H1 (cell line): ENCODE measurements around the gene ADNP2. TPM values are rescaled to one million over a fixed set of nuclear protein-coding genes. Genes with fewer than 3 reads are reported as not detected.

Source experiments
- CTCF ChIA-PET: fragments of 300-600 bp; sonication (Branson Sonifier 250); formaldehyde crosslinking; loops from one replicate; lab custom pipeline; 2021; ENCODE audit not compliant: partially characterized antibody; lab: Charles Lee
- POLR2A ChIA-PET: fragments of 300-600 bp; sonication (Branson Sonifier 250); formaldehyde crosslinking; loops from one replicate; lab custom pipeline; 2021; ENCODE audit warnings: inconsistent platforms; ENCODE audit not compliant: partially characterized antibody; lab: Charles Lee
- DNase-seq, 2 experiments: peaks; one replicate each; pipeline versions ENCODE4 v3.0.0 to v3.0.0-alpha.2; 2010 to 2022; ENCODE audit warnings: low spot score in 2 of 2, low read depth in 1 of 2, mixed read lengths in 1 of 2
- FAIRE-seq: peaks from 2 replicates; lab custom pipeline; 2011; peaks lifted over from hg19 to GRCh38; lab: Jason Lieb, UNC
- H2AFZ ChIP-seq: 2 replicates; pipeline ENCODE4 v1.8.1; 2012; ENCODE audit warnings: low read length, inconsistent platforms
- H2AK5ac ChIP-seq: 2 replicates; pipeline ENCODE4 v1.6.1; 2013; ENCODE audit warnings: low read depth, low read length
- H2BK120ac ChIP-seq: replicated peaks from 2 replicates; pipeline ENCODE3; 2013; ENCODE audit warnings: low read depth, low read length, inconsistent platforms
- H2BK12ac ChIP-seq: 2 replicates; pipeline ENCODE4 v1.6.1; 2013; ENCODE audit warnings: low read depth, low read length
- H2BK15ac ChIP-seq: 2 replicates; pipeline ENCODE4 v1.6.1; 2013; ENCODE audit warnings: low read length
- H2BK20ac ChIP-seq: 2 replicates; pipeline ENCODE4 v1.6.1; 2013; ENCODE audit warnings: low read length
- H2BK5ac ChIP-seq: 2 replicates; pipeline ENCODE4 v1.6.1; 2013; ENCODE audit warnings: low read depth, low read length
- H3K14ac ChIP-seq: 2 replicates; pipeline ENCODE4 v1.6.1; 2013; ENCODE audit warnings: inconsistent platforms; ENCODE audit not compliant: insufficient read length
- H3K18ac ChIP-seq: 2 replicates; pipeline ENCODE4 v1.6.1; 2013; ENCODE audit warnings: low read length; ENCODE audit errors: extremely low read depth
- H3K23ac ChIP-seq: 2 replicates; pipeline ENCODE4 v1.6.1; 2013; ENCODE audit warnings: inconsistent platforms; ENCODE audit not compliant: insufficient read length
- H3K23me2 ChIP-seq: 2 replicates; pipeline ENCODE4 v1.6.1; 2013; ENCODE audit warnings: low read depth, low read length
- H3K27ac ChIP-seq: 2 replicates; pipeline ENCODE4 v1.6.1; 2011; ENCODE audit warnings: low read depth, low read length, inconsistent platforms
- H3K27me3 ChIP-seq, 4 experiments: replicated peaks in 1 of 4; 1 replicate in 1 of 4; 2 replicates in 3 of 4; pipeline versions ENCODE4 v1.6.1 to v1.8.1; 2011 to 2013; ENCODE audit warnings: low read length in 3 of 4, mild to moderate bottlenecking in 3 of 4, inconsistent platforms in 2 of 4, mixed read lengths in 2 of 4, moderate library complexity in 1 of 4; ENCODE audit not compliant: control insufficient read depth in 3 of 4, insufficient read depth in 3 of 4; ENCODE audit errors: extremely low read depth in 1 of 4
- H3K36me3 ChIP-seq, 4 experiments: 2 replicates each; pipeline versions ENCODE4 v1.6.1 to v1.8.1; 2011 to 2013; ENCODE audit warnings: mild to moderate bottlenecking in 4 of 4, low read length in 3 of 4, moderate library complexity in 2 of 4, control low read depth in 1 of 4, inconsistent platforms in 1 of 4; ENCODE audit not compliant: insufficient read depth in 4 of 4, control insufficient read depth in 2 of 4
- H3K4ac ChIP-seq: replicated peaks from 2 replicates; pipeline ENCODE3; 2013; ENCODE audit warnings: low read length, low read depth, mixed read lengths, inconsistent platforms; ENCODE audit not compliant: insufficient read length
- H3K4me1 ChIP-seq, 4 experiments: replicated peaks in 1 of 4; 1 replicate in 1 of 4; 2 replicates in 3 of 4; pipeline versions ENCODE4 v1.6.1 to v1.8.1; 2011 to 2013; ENCODE audit warnings: low read length in 3 of 4, inconsistent platforms in 2 of 4, mixed read lengths in 1 of 4; ENCODE audit not compliant: insufficient read depth in 4 of 4, control insufficient read depth in 3 of 4
- H3K4me2 ChIP-seq, 2 experiments: 2 replicates each; pipeline versions ENCODE4 v1.6.1 to v1.8.1; 2011 to 2013; ENCODE audit warnings: low read depth in 2 of 2, low read length in 2 of 2, control low read depth in 1 of 2, inconsistent platforms in 1 of 2, mild to moderate bottlenecking in 1 of 2; ENCODE audit not compliant: insufficient read depth in 1 of 2
- H3K4me3 ChIP-seq, 4 experiments: fragments of 200-600, 300-600 bp in 1 of 4; sonication (generic), shearing (Covaris generic), sonication (Bioruptor Twin) in 1 of 4; 2 replicates each; pipeline versions ENCODE4 v1.5.1 to v1.8.1; 2011 to 2016; ENCODE audit warnings: low read length in 4 of 4, low read depth in 3 of 4, control low read depth in 2 of 4, inconsistent platforms in 2 of 4, mild to moderate bottlenecking in 2 of 4, mixed read lengths in 1 of 4, moderate library complexity in 1 of 4; ENCODE audit not compliant: insufficient read depth in 2 of 4; ENCODE audit errors: extremely low read depth in 1 of 4
- H3K56ac ChIP-seq: replicated peaks from 2 replicates; pipeline ENCODE3; 2013; ENCODE audit warnings: low read depth, mild to moderate bottlenecking, mixed read lengths, low read length, inconsistent platforms; ENCODE audit not compliant: insufficient read length
- H3K79me1 ChIP-seq: 2 replicates; pipeline ENCODE4 v1.6.1; 2013; ENCODE audit warnings: low read depth, low read length, control low read depth
- H3K79me2 ChIP-seq, 2 experiments: 2 replicates each; pipeline versions ENCODE4 v1.6.1 to v1.8.1; 2012 to 2013; ENCODE audit warnings: low read length in 2 of 2, mild to moderate bottlenecking in 2 of 2, inconsistent platforms in 1 of 2; ENCODE audit not compliant: insufficient read depth in 2 of 2, control insufficient read depth in 1 of 2
- H3K9ac ChIP-seq, 4 experiments: replicated peaks in 1 of 4; 1 replicate in 1 of 4; 2 replicates in 3 of 4; pipeline versions ENCODE4 v1.6.1 to v1.8.1; 2011 to 2013; ENCODE audit warnings: low read depth in 3 of 4, low read length in 3 of 4, control low read depth in 2 of 4, mild to moderate bottlenecking in 2 of 4, moderate library complexity in 2 of 4, inconsistent platforms in 1 of 4; ENCODE audit errors: extremely low read depth in 1 of 4
- H3K9me3 ChIP-seq, 2 experiments: 2 replicates each; pipeline versions ENCODE4 v1.6.1 to v1.8.1; 2012 to 2013; ENCODE audit warnings: mild to moderate bottlenecking in 2 of 2, moderate library complexity in 2 of 2, control low read depth in 1 of 2, inconsistent platforms in 1 of 2, low read depth in 1 of 2, low read length in 1 of 2, mixed read lengths in 1 of 2; ENCODE audit not compliant: insufficient read depth in 2 of 2
- H4K20me1 ChIP-seq, 2 experiments: replicated peaks in 1 of 2; 2 replicates each; pipeline versions ENCODE3 to v1.8.1; 2011 to 2013; ENCODE audit warnings: inconsistent platforms in 2 of 2, low read length in 2 of 2, mild to moderate bottlenecking in 1 of 2; ENCODE audit not compliant: insufficient read depth in 2 of 2, control insufficient read depth in 1 of 2
- H4K5ac ChIP-seq: 2 replicates; pipeline ENCODE4 v1.6.1; 2013; ENCODE audit warnings: low read length, low read depth, mixed read lengths, inconsistent platforms; ENCODE audit not compliant: insufficient read length
- H4K8ac ChIP-seq: 2 replicates; pipeline ENCODE4 v1.8.0; 2013; ENCODE audit warnings: mild to moderate bottlenecking, moderate library complexity, low read length, inconsistent platforms; ENCODE audit not compliant: insufficient read depth; ENCODE audit errors: extremely low read depth
- H4K91ac ChIP-seq: replicated peaks from 2 replicates; pipeline ENCODE3; 2013; ENCODE audit warnings: low read length, mixed read lengths, inconsistent platforms; ENCODE audit not compliant: insufficient read length
- GTF2F1 ChIP-seq: IDR thresholded peaks from 2 replicates; pipeline ENCODE4 v1.6.1; 2012; ENCODE audit warnings: low read depth, low read length, improper control_type of control experiment, borderline replicate concordance
- HDAC6 ChIP-seq: IDR thresholded peaks from one replicate; pipeline ENCODE4 v1.7.1; 2012; ENCODE audit warnings: low read depth, mild to moderate bottlenecking, inconsistent platforms, low read length, moderate library complexity
- PHF8 ChIP-seq: fragments of 200-600 bp; sonication (generic); conservative IDR thresholded peaks from 2 replicates; pipeline ENCODE4 v1.7.1; 2012; ENCODE audit warnings: low read depth, mild to moderate bottlenecking, inconsistent platforms, low read length, moderate library complexity
- POLR2AphosphoS5 ChIP-seq: IDR thresholded peaks from 2 replicates; pipeline ENCODE4 v1.6.1; 2011; ENCODE audit warnings: low read depth, low read length
- RNF2 ChIP-seq: fragments of 200-900, 300-1000 bp; sonication (generic); IDR thresholded peaks from 2 replicates; pipeline ENCODE4 v1.7.1; 2016; ENCODE audit warnings: borderline replicate concordance, low read depth, mild to moderate bottlenecking, antibody characterized with exemption, low read length; ENCODE audit not compliant: poor library complexity, severe bottlenecking; ENCODE audit errors: missing control alignments
- SP1 ChIP-seq: IDR thresholded peaks from 2 replicates; pipeline ENCODE4 v1.6.1; 2011; ENCODE audit warnings: low read depth, low read length
- USF2 ChIP-seq: IDR thresholded peaks from 2 replicates; pipeline ENCODE4 v1.6.1; 2011; ENCODE audit warnings: low read length, improper control_type of control experiment
- YY1 ChIP-seq: IDR thresholded peaks from 2 replicates; pipeline ENCODE4 v1.6.1; 2011; ENCODE audit warnings: low read depth, mild to moderate bottlenecking, low read length
- WGBS, 2 experiments: shearing (Covaris generic) in 1 of 2; methylation state at CpG; one replicate each; pipeline versions ENCODE4 v1.1.6 to v1.1.7; 2013 to 2015; ENCODE audit warnings: low lambda C conversion rate in 2 of 2, mixed read lengths in 2 of 2, inconsistent platforms in 1 of 2, low coverage in 1 of 2, missing lambda C conversion rate in 1 of 2; ENCODE audit not compliant: insufficient replicate concordance in 2 of 2, insufficient coverage in 1 of 2, insufficient read length in 1 of 2; ENCODE audit errors: extremely low coverage in 1 of 2, missing lambda C conversion rate in 1 of 2; 5-methylcytosine and 5-hydroxymethylcytosine counted together
- polyA plus RNA-seq, 7 experiments: library from polyadenylated mRNA; depleted of rRNA in 3 of 7; stranded (reverse) in 5 of 7; unstranded in 2 of 7; fragments of >200 nt in 5 of 7; fragments of 200-250 nt in 2 of 7; gene quantifications; 1 replicate in 5 of 7; 2 replicates in 1 of 7; 4 replicates in 1 of 7; pipeline versions ENCODE4 v1.2.1 to v1.2.3, GENCODE V29; 2011 to 2013; ENCODE audit warnings: missing spikeins in 2 of 7, mixed read lengths in 2 of 7
- total RNA-seq: library from RNA; stranded (reverse); fragmentation: NEBNext Ultra II Directional; extraction: Animal tissue kit (Norgen Biotek cat#: 25700); gene quantifications from 2 replicates; pipeline ENCODE4 v1.2.1, GENCODE V29; 2021

ADNP2 gene
- total and polyA plus RNA-seq, 2 of the 8 experiments (the other 6 are each of a cell fraction or from before 2014, with no cell fraction given): 25.1 to 61.6 TPM

DNA sequence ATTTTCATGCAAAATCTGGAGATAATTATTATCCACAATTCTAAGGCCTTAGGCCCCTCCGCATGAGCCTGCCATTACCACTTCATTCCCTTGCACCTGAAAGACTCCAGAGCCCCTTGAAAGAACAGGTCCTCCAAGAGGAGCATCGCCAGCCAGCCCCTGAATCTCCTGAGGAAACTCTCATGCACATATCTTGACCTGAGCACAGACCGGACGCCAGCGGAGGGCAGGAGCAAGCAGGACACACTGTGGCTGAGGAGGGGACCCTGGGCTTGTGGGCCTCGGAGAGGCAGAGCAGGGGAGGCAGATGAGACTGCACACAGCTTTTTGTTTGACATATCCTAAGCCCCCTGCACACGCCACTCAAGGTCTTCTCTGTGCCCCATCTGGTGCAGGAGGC, 13.6 kb upstream of the ADNP2 start:
- Histone ChIP-seq H3K56ac (no peak overlapping the region), H3K36me3 (no peaks in the 10 kb centered on the region), H3K27me3 (no peaks in the 10 kb centered on the region; a peak in 1 of 7 replicates), H3K18ac (no peak overlapping the region), H2BK120ac (no peak overlapping the region), H3K4ac (no peak overlapping the region), H3K4me1 (no peaks in the 10 kb centered on the region), H3K23ac (no peak overlapping the region), H2BK12ac (no peak overlapping the region), H3K23me2 (no peaks in the 10 kb centered on the region), H4K8ac (no peak overlapping the region), H3K4me2 (no peak overlapping the region), H4K5ac (no peak overlapping the region), H2AFZ (no peak overlapping the region), H4K91ac (no peak overlapping the region), H3K27ac (no peak overlapping the region), H2BK15ac (no peak overlapping the region), H4K20me1 (no peaks in the 10 kb centered on the region), H3K9me3 (no peaks in the 10 kb centered on the region; a peak in 1 of 4 replicates), H3K79me1 (no peaks in the 10 kb centered on the region), H3K79me2 (no peaks in the 10 kb centered on the region), H3K14ac (no peak overlapping the region), H2BK5ac (no peak overlapping the region), H3K9ac (no peak overlapping the region), H2BK20ac (no peak overlapping the region), H3K4me3 (no peak overlapping the region), H2AK5ac (no peak overlapping the region)
- CTCF ChIA-PET: interaction anchor here (1.3 kb wide), 1 partner anchor 74 kb away, joined by 3 read pairs; no protein-coding TSS in a partner anchor
- 92% methylated on average over 7 of the region's 7 CpGs; no CpG with 5 or more reads in 1 of the 2 experiments for WGBS, 2 experiments
- TF ChIP-seq USF2 (no peak), SP1 (no peak), HDAC6 (no peak), YY1 (no peak), GTF2F1 (no peak), PHF8 (no peak), POLR2AphosphoS5 (no peak), RNF2 (no peak)
- POLR2A ChIA-PET: interaction anchor here (0.6 to 0.7 kb wide), 2 partner anchors 11 to 13 kb away, joined by 3 read pairs; no protein-coding TSS in a partner anchor
- no peak for FAIRE-seq
- DNase-seq: no peak
